ENCODE data around the gene FADS6.
"Not testable (repeated sequence)": the region's sequence is repeated elsewhere in the genome, so short reads cannot be mapped to it uniquely, and the experiment has no call there.

FADS6 gene

GRCh38 chr17:74875977-74876593, 17.3 kb downstream of the FADS6 start:
- Histone ChIP-seq H3K4me1 (ENCODE audit: control insufficient read depth, insufficient read depth, low read length) (peaks cover 24% of the 10 kb centered on the region), H3K4me3 (ENCODE audit: low read length) (no peak overlapping the region), H3K36me3 (ENCODE audit: control insufficient read depth, insufficient read depth, low read length) (no peaks in the 10 kb centered on the region), H3K27me3 (ENCODE audit: control insufficient read depth, insufficient read depth, low read length) (peaks cover 10% of the 10 kb centered on the region), H3K9me3 (ENCODE audit: control insufficient read depth, low read length) (no peaks in the 10 kb centered on the region), H3K9ac (ENCODE audit: low read length) (no peak overlapping the region)

- Histone ChIP-seq H3K4me1 (ENCODE audit: control insufficient read depth, insufficient read depth, low read length) (peaks cover 24% of the 10 kb centered on the region), H3K4me3 (ENCODE audit: low read length) (no peak overlapping the region), H3K9me3 (ENCODE audit: control insufficient read depth, low read length) (no peaks in the 10 kb centered on the region), H3K36me3 (ENCODE audit: control insufficient read depth, insufficient read depth, low read length) (no peaks in the 10 kb centered on the region), H3K9ac (ENCODE audit: low read length) (no peak overlapping the region), H3K27me3 (ENCODE audit: control insufficient read depth, insufficient read depth, low read length) (peaks cover 6% of the 10 kb centered on the region)
Measured at GRCh38 chr17:74875155-74875976, 18.1 kb downstream of the FADS6 start.

- H3K9me3 ChIP-seq (ENCODE audit: control insufficient read depth, low read length), result no peaks in the 10 kb centered on the region
- no peak overlapping the region for H3K9ac ChIP-seq (ENCODE audit: low read length)
- H3K4me3 ChIP-seq (ENCODE audit: low read length), result no peak overlapping the region
- H3K36me3 ChIP-seq (ENCODE audit: control insufficient read depth, insufficient read depth, low read length), result no peaks in the 10 kb centered on the region
- H3K4me1 ChIP-seq (ENCODE audit: control insufficient read depth, insufficient read depth, low read length), result peaks cover 24% of the 10 kb centered on the region
- peaks cover 6% of the 10 kb centered on the region for H3K27me3 ChIP-seq (ENCODE audit: control insufficient read depth, insufficient read depth, low read length)
Measured at GRCh38 chr17:74874615-74875037, 18.8 kb downstream of the FADS6 start.

- no peaks in the 10 kb centered on the region for H3K36me3 ChIP-seq (ENCODE audit: control insufficient read depth, insufficient read depth, low read length)
- peaks cover 6% of the 10 kb centered on the region for H3K27me3 ChIP-seq (ENCODE audit: control insufficient read depth, insufficient read depth, low read length)
- peak overlapping the region; percentile 97 for H3K9ac ChIP-seq (ENCODE audit: low read length)
- H3K4me3 ChIP-seq (ENCODE audit: low read length), result peak overlapping the region; percentile 92
- H3K9me3 ChIP-seq (ENCODE audit: control insufficient read depth, low read length), result no peaks in the 10 kb centered on the region
- H3K4me1 ChIP-seq (ENCODE audit: control insufficient read depth, insufficient read depth, low read length), result peaks cover 24% of the 10 kb centered on the region
Measured at GRCh38 chr17:74873874-74874614, 19.4 kb downstream of the FADS6 start.

- Histone ChIP-seq H3K9ac (ENCODE audit: low read length) (peak overlapping the region; percentile 97), H3K9me3 (ENCODE audit: control insufficient read depth, low read length) (no peaks in the 10 kb centered on the region), H3K27me3 (ENCODE audit: control insufficient read depth, insufficient read depth, low read length) (peaks cover 6% of the 10 kb centered on the region), H3K4me1 (ENCODE audit: control insufficient read depth, insufficient read depth, low read length) (peaks cover 19% of the 10 kb centered on the region), H3K36me3 (ENCODE audit: control insufficient read depth, insufficient read depth, low read length) (no peaks in the 10 kb centered on the region), H3K4me3 (ENCODE audit: low read length) (peak overlapping the region; percentile 92)
Measured at GRCh38 chr17:74873037-74873873, 20.2 kb downstream of the FADS6 start.

GRCh38 chr17:74872313-74873036, 21.0 kb downstream of the FADS6 start, which contains the start of gene FDXR:
TSS of gene FDXR (minus strand) at chr17:74872994. CDS start at chr17:74872944, 50 bp downstream.
- no peaks in the 10 kb centered on the region for H3K9me3 ChIP-seq (ENCODE audit: control insufficient read depth, low read length)

GRCh38 chr17:74871356-74872076, 21.9 kb downstream of the FADS6 start:
- Histone ChIP-seq H3K9me3 (ENCODE audit: control insufficient read depth, low read length) (no peaks in the 10 kb centered on the region), H3K4me1 (ENCODE audit: control insufficient read depth, insufficient read depth, low read length) (peaks cover 11% of the 10 kb centered on the region), H3K27me3 (ENCODE audit: control insufficient read depth, insufficient read depth, low read length) (no peaks in the 10 kb centered on the region), H3K9ac (ENCODE audit: low read length) (no peak overlapping the region), H3K4me3 (ENCODE audit: low read length) (no peak overlapping the region), H3K36me3 (ENCODE audit: control insufficient read depth, insufficient read depth, low read length) (no peaks in the 10 kb centered on the region)

More at GRCh38 chr17:74872313-74873036, 21.0 kb downstream of the FADS6 start, which contains the start of gene FDXR:
- peaks cover 12% of the 10 kb centered on the region for H3K4me1 ChIP-seq (ENCODE audit: control insufficient read depth, insufficient read depth, low read length)
- H3K9ac ChIP-seq (ENCODE audit: low read length), result peak within 1 kb of the TSS; percentile 97
- no peaks in the 10 kb centered on the region for H3K36me3 ChIP-seq (ENCODE audit: control insufficient read depth, insufficient read depth, low read length)
- H3K27me3 ChIP-seq (ENCODE audit: control insufficient read depth, insufficient read depth, low read length), result no peaks in the 10 kb centered on the region
- H3K4me3 ChIP-seq (ENCODE audit: low read length), result peak within 1 kb of the TSS; percentile 92

GRCh38 chr17:74870512-74870911, 22.9 kb downstream of the FADS6 start:
- H3K4me3 ChIP-seq (ENCODE audit: low read length), result no peak overlapping the region

GRCh38 chr17:74870028-74870427, 23.4 kb downstream of the FADS6 start:
- H3K9ac ChIP-seq (ENCODE audit: low read length); H3K4me3 ChIP-seq (ENCODE audit: low read length); H3K27me3 ChIP-seq (ENCODE audit: control insufficient read depth, insufficient read depth, low read length); H3K9me3 ChIP-seq (ENCODE audit: control insufficient read depth, low read length); H3K36me3 ChIP-seq (ENCODE audit: control insufficient read depth, insufficient read depth, low read length): not testable (repeated sequence)
- H3K4me1 ChIP-seq (ENCODE audit: control insufficient read depth, insufficient read depth, low read length), result peaks cover 11% of the 10 kb centered on the region

More at GRCh38 chr17:74870512-74870911, 22.9 kb downstream of the FADS6 start:
- Histone ChIP-seq H3K9me3 (ENCODE audit: control insufficient read depth, low read length) (no peaks in the 10 kb centered on the region), H3K27me3 (ENCODE audit: control insufficient read depth, insufficient read depth, low read length) (no peaks in the 10 kb centered on the region), H3K9ac (ENCODE audit: low read length) (no peak overlapping the region), H3K4me1 (ENCODE audit: control insufficient read depth, insufficient read depth, low read length) (peaks cover 11% of the 10 kb centered on the region), H3K36me3 (ENCODE audit: control insufficient read depth, insufficient read depth, low read length) (no peaks in the 10 kb centered on the region)

- Histone ChIP-seq H3K4me1 (ENCODE audit: control insufficient read depth, insufficient read depth, low read length) (peaks cover 11% of the 10 kb centered on the region), H3K9me3 (ENCODE audit: control insufficient read depth, low read length) (no peaks in the 10 kb centered on the region), H3K27me3 (ENCODE audit: control insufficient read depth, insufficient read depth, low read length) (no peaks in the 10 kb centered on the region), H3K4me3 (ENCODE audit: low read length) (no peak overlapping the region), H3K36me3 (ENCODE audit: control insufficient read depth, insufficient read depth, low read length) (no peaks in the 10 kb centered on the region), H3K9ac (ENCODE audit: low read length) (no peak overlapping the region)
Measured at GRCh38 chr17:74868908-74869255, 24.6 kb downstream of the FADS6 start.
